ENCODE results near the gene CAMK1D. TPM values are rescaled to one million over a fixed set of nuclear protein-coding genes. Genes with fewer than 3 reads are reported as not detected.

CAMK1D gene
- total and polyA plus RNA-seq, 2 experiments from 2014 or later, result 4.6 to 7.2 TPM

DNA sequence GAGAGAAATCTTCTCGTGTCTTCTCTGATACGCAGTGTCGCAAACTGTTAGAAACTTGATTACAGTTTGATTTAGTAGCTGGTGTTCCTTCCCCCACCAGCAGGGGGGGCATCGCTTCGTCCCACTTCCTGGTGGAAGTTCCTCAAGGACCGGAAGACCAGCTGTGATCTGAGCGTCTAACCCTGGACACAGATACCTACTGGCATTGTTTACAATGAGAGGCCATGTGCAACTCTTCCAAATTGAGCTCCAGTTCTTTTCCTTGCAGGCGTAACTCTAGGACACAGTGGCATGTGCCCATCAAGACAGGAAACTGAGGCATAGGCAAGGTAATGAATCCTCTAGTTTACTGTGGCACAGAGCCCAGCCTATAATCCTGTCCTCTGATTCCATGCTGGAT is 433.2 kb downstream of the CAMK1D start:
- Histone ChIP-seq H3F3A (replicated peaks; ENCODE audit: low read depth) (no peaks in the 10 kb centered on the region), H3K4me2 (no peak overlapping the region), H3K27me3 (ENCODE audit: insufficient read depth) (no peaks in the 10 kb centered on the region), H3K4me3 (no peak overlapping the region), H3K79me2 (replicated peaks; ENCODE audit: insufficient read depth) (no peaks in the 10 kb centered on the region), H4K20me1 (replicated peaks; ENCODE audit: insufficient read depth) (no peaks in the 10 kb centered on the region), H3K36me3 (ENCODE audit: insufficient read depth) (no peaks in the 10 kb centered on the region), H3K4me1 (ENCODE audit: insufficient read depth) (no peaks in the 10 kb centered on the region), H2AFZ (no peak overlapping the region), H3K27ac (ENCODE audit: low read depth) (no peak overlapping the region), H3K9me2 (ENCODE audit: insufficient read depth) (no peaks in the 10 kb centered on the region)
- no peak overlapping the region for H3K4me3 Mint-ChIP-seq
- peak; percentile 82 to 83 for TF ChIP-seq CTCF (conservative IDR thresholded peaks at IDR 0.05; ENCODE audit: low read depth in 2 of 2)
- TF ChIP-seq ZNF462 (CRISPR knock-in tag; IDR thresholded peaks at IDR 0.05), result no peak
- no peaks in the 10 kb centered on the region for H3K36me3 Mint-ChIP-seq (ENCODE audit: low read depth)
- ATAC-seq (peak; percentile 70), DNase-seq (ENCODE audit: low spot score) (peak; percentile 72)
- H3K9me3 Mint-ChIP-seq, result no peaks in the 10 kb centered on the region
- peaks cover 5% of the 10 kb centered on the region; the same call in 2 of the 3 replicates for H3K4me1 Mint-ChIP-seq
- no peak overlapping the region for H3K27ac Mint-ChIP-seq
- H3K27me3 Mint-ChIP-seq (ENCODE audit: insufficient read depth, low read depth, poor library complexity), result peaks cover 11% of the 10 kb centered on the region

DNA sequence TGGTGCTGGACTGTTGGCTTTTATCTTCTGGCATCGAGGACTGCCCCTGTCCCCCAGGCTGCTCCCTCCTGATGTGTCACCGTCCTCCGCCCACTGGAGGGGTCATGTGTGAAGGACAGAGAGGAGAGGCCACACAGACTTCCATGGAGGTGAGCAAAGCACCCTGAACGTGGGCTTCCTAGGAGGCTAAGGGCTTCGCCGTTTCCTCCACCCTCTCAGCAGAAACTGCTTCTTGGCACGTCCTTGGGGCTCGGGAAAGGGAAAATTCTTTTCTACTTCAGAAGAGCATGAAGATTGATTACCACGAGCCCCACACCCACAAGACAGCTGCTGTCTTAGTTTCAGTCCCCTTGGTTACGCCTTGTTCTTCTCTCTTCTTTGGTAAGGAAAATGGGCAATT is 433.9 kb downstream of the CAMK1D start:
- no peaks in the 10 kb centered on the region for H3K36me3 ChIP-seq (ENCODE audit: insufficient read depth)
- no peak for DNase-seq (ENCODE audit: low spot score)
- no peaks in the 10 kb centered on the region for H3K9me2 ChIP-seq (ENCODE audit: insufficient read depth)
- H3K4me2 ChIP-seq, result no peak overlapping the region
- H3K27ac Mint-ChIP-seq, result no peak overlapping the region
- no peak overlapping the region for H3K27ac ChIP-seq (ENCODE audit: low read depth)
- H3K9me3 Mint-ChIP-seq, result no peaks in the 10 kb centered on the region
- H3K4me3 Mint-ChIP-seq, result no peak overlapping the region
- ATAC-seq, result no peak
- no peaks in the 10 kb centered on the region for H3K4me1 ChIP-seq (ENCODE audit: insufficient read depth)
- no peaks in the 10 kb centered on the region for H3K79me2 ChIP-seq (replicated peaks; ENCODE audit: insufficient read depth)
- no peak overlapping the region for H3K4me3 ChIP-seq
- H3K27me3 Mint-ChIP-seq (ENCODE audit: insufficient read depth, low read depth, poor library complexity), result peaks cover 11% of the 10 kb centered on the region
- H3K4me1 Mint-ChIP-seq, result peaks cover 5% of the 10 kb centered on the region; the same call in 2 of the 3 replicates
- no peaks in the 10 kb centered on the region for H4K20me1 ChIP-seq (replicated peaks; ENCODE audit: insufficient read depth)
- H2AFZ ChIP-seq, result no peak overlapping the region
- H3K27me3 ChIP-seq (ENCODE audit: insufficient read depth), result no peaks in the 10 kb centered on the region
- no peaks in the 10 kb centered on the region for H3F3A ChIP-seq (replicated peaks; ENCODE audit: low read depth)
- H3K36me3 Mint-ChIP-seq (ENCODE audit: low read depth), result no peaks in the 10 kb centered on the region
- TF ChIP-seq EZH2phosphoT487 (IDR thresholded peaks at IDR 0.05; ENCODE audit: unreplicated experiment) (no peak), ZNF331 (CRISPR knock-in tag; IDR thresholded peaks at IDR 0.05; ENCODE audit: low read depth) (no peak), CREB1 (CRISPR knock-in tag; IDR thresholded peaks at IDR 0.05; ENCODE audit: low read depth) (no peak), CTCF (conservative IDR thresholded peaks at IDR 0.05; ENCODE audit: low read depth in 2 of 2) (no peak), EZH2 (IDR thresholded peaks at IDR 0.05; ENCODE audit: low read depth, unreplicated experiment) (no peak), JUNB (IDR thresholded peaks at IDR 0.05; ENCODE audit: unreplicated experiment) (no peak)
